K562 treated with DMSO at 1 percent for 24 hours (cell line): ENCODE measurements around the gene FRY. TPM values are rescaled to one million over a fixed set of nuclear protein-coding genes. Genes with fewer than 3 reads are reported as not detected.

Experiments used
- total RNA-seq: library from RNA; unstranded; fragments of 300-600 nt; gene quantifications from 2 replicates; pipeline ENCODE4 v1.2.3, GENCODE V29; 2022; ENCODE audit warnings: low read depth; ENCODE audit not compliant: insufficient read depth

FRY gene
- 0.01 TPM in 1 of 2 replicates, not detected in the other for total RNA-seq

DNA sequence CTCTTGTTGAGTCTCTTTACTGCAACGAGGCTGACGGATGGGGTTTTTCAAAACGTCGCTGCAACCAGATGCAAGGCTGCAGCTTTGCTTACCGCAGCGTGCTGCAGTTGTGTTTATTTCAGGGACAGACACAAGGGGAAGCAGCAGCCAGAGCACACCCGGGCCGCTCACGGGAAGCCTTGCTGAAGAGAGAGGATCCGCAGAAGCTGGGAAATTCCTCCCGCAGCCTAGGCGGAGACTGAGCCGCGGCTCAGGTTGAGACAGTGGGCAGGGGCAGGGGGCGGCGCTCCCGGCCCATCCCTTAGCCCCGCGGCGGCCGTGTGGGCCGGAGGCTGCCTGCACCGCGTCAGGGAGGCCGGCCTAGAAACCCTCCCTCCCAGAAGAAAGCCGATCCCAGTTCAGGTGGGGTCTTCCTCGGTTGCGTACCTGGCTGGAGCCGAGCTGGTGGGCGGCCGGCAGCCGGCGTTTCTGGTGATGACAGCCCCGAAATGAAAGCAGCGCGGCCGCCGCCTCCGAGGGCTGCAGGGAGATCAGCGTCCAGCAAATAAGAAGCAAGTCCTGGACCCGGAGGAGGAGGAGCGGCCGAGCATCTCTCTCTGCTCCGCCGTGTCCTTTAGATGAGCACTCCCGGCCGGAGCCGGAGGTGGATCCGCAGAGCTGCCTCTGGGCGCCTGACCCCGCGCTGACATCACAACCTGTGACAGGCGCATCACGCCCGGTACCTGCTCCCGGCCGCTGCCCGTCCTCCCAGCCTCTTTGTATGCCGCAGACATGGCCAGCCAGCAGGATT lies at the start of gene FRY:
Gene FRY, plus strand, starts transcription at position 750 of the 790 bp plus-strand sequence. Its CDS starts 22 bp downstream, at position 772.

DNA sequence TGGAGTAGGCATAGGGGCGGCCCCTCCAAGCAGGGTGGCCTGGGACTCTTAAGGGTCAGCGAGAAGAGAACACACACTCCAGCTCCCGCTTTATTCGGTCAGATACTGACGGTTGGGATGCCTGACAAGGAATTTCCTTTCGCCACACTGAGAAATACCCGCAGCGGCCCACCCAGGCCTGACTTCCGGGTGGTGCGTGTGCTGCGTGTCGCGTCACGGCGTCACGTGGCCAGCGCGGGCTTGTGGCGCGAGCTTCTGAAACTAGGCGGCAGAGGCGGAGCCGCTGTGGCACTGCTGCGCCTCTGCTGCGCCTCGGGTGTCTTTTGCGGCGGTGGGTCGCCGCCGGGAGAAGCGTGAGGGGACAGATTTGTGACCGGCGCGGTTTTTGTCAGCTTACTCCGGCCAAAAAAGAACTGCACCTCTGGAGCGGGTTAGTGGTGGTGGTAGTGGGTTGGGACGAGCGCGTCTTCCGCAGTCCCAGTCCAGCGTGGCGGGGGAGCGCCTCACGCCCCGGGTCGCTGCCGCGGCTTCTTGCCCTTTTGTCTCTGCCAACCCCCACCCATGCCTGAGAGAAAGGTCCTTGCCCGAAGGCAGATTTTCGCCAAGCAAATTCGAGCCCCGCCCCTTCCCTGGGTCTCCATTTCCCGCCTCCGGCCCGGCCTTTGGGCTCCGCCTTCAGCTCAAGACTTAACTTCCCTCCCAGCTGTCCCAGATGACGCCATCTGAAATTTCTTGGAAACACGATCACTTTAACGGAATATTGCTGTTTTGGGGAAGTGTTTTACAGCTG lies 283.9 kb downstream of the FRY start, which contains the start of the genes BRCA2 and ZAR1L:
Gene BRCA2, plus strand, starts transcription at position 271 of the 790 bp plus-strand sequence. CDS start 953 bp downstream, outside the sequence.
Gene ZAR1L, minus strand, starts transcription at position 126 of the 790 bp plus-strand sequence. CDS start 3,438 bp downstream, outside the sequence.

